ENCODE measurements around the gene PTGER4.

DNA sequence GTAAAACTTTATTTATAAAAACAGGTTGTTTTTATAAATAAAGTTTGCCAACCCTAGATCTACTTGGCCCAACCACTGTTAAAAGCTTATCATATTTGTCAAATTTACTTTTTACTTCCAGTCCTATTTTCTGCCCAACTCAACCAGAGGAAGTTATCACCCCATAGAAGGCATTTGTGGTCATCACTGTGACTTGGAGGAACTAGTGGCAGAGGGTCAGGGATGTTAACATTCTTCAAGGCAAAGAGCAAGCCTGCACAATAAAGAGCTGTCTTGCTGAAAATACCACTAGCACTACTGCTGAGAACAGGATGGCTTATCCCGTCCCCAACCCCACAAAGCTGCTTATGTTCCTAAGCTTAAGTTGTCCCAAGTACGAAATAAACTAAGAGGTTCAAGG lies 53.7 kb downstream of the PTGER4 start:
- TF ChIP-seq, protein P1, sequence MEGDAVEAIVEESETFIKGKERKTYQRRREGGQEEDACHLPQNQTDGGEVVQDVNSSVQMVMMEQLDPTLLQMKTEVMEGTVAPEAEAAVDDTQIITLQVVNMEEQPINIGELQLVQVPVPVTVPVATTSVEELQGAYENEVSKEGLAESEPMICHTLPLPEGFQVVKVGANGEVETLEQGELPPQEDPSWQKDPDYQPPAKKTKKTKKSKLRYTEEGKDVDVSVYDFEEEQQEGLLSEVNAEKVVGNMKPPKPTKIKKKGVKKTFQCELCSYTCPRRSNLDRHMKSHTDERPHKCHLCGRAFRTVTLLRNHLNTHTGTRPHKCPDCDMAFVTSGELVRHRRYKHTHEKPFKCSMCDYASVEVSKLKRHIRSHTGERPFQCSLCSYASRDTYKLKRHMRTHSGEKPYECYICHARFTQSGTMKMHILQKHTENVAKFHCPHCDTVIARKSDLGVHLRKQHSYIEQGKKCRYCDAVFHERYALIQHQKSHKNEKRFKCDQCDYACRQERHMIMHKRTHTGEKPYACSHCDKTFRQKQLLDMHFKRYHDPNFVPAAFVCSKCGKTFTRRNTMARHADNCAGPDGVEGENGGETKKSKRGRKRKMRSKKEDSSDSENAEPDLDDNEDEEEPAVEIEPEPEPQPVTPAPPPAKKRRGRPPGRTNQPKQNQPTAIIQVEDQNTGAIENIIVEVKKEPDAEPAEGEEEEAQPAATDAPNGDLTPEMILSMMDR (IDR thresholded peaks at IDR 0.05), result no peak
- TF ChIP-seq EP300 (IDR thresholded peaks at IDR 0.05), result no peak

All from gastroesophageal sphincter (tissue), 3 donors.